K562 (cell line): ENCODE measurements around the gene TMEM222. TPM values are rescaled to one million over a fixed set of nuclear protein-coding genes. Genes with fewer than 3 reads are reported as not detected.
A peak's percentile ranks its signal among the peaks of the same experiment; 100 is the strongest.

ENCODE experiments used
- ATF3 ChIP-seq, 2 experiments: fragments of 450-650 bp in 1 of 2; sonication (generic) in 1 of 2; formaldehyde crosslinking in 1 of 2; IDR thresholded peaks in 1 of 2; conservative IDR thresholded peaks in 1 of 2; 2 replicates each; pipeline versions ENCODE4 v1.6.1 to v1.8.1; 2016 to 2023; ENCODE audit warnings: mild to moderate bottlenecking in 2 of 2, moderate library complexity in 2 of 2, inconsistent platforms in 1 of 2, missing genetic modification reagents in 1 of 2
- IFI16 ChIP-seq: fragments of 250-450 bp; sonication (Bioruptor Pico); IDR thresholded peaks from 2 replicates; pipeline ENCODE4 v2.1.2; 2022; ENCODE audit warnings: mild to moderate bottlenecking, inconsistent platforms
- RBFOX2 ChIP-seq: fragments of 200-400 bp; formaldehyde crosslinking; IDR thresholded peaks from 2 replicates; pipeline ENCODE4 v1.6.1; 2017; ENCODE audit warnings: low read depth, mild to moderate bottlenecking, low read length, moderate library complexity
- SIN3A ChIP-seq, 2 experiments: fragments of 150-350 bp in 1 of 2; IDR thresholded peaks; 2 replicates each; pipeline ENCODE4 v1.6.1; 2011 to 2016; ENCODE audit warnings: borderline replicate concordance in 2 of 2, low read depth in 2 of 2, low read length in 2 of 2, mild to moderate bottlenecking in 2 of 2, moderate library complexity in 2 of 2; ENCODE audit not compliant: control insufficient read depth in 1 of 2
- SOX6 ChIP-seq: fragments of 450-650 bp; IDR thresholded peaks from 2 replicates; pipeline ENCODE4 v1.6.1; 2014; ENCODE audit warnings: mild to moderate bottlenecking
- TEAD1 ChIP-seq, 2 experiments: fragments of 450-650 bp in 1 of 2; sonication (generic) in 1 of 2; formaldehyde crosslinking; IDR thresholded peaks; 2 replicates each; pipeline versions ENCODE4 v1.4.0 to v1.8.0; 2020 to 2022; ENCODE audit warnings: mild to moderate bottlenecking in 2 of 2, missing genetic modification reagents in 1 of 2
- ZNF232 ChIP-seq: sonication (generic); formaldehyde crosslinking; IDR thresholded peaks from 2 replicates; pipeline ENCODE4 v1.8.0; 2022; ENCODE audit warnings: mild to moderate bottlenecking, missing genetic modification reagents
- ZNF395 ChIP-seq: fragments of 200-800 bp; sonication (Bioruptor generic); IDR thresholded peaks from 2 replicates; pipeline ENCODE4 v1.6.1; 2017; ENCODE audit warnings: missing genetic modification characterization, missing compliant biosample characterization
- ZNF436 ChIP-seq: fragments of 250-450, 450-650 bp; sonication (Bioruptor Pico); formaldehyde crosslinking; IDR thresholded peaks from 2 replicates; pipeline ENCODE4 v1.7.0; 2020; ENCODE audit warnings: mild to moderate bottlenecking
- polyA plus RNA-seq, 8 experiments: library from polyadenylated mRNA; depleted of rRNA in 4 of 8; stranded (reverse) in 5 of 8; unstranded in 3 of 8; fragments of >200 nt; fragmentation: Nextera tagmentation in 2 of 8; fragmentation: Illumina TruSeq in 1 of 8; extraction: Ambion mirVana in 2 of 8; extraction: Trizol in 1 of 8; gene quantifications; 2 replicates each; pipeline versions ENCODE4 v1.2.1 to v1.2.3, GENCODE V29; 2011 to 2014; ENCODE audit warnings: inconsistent platforms in 1 of 8, missing spikeins in 1 of 8
- total RNA-seq, 7 experiments: library from RNA; depleted of rRNA in 6 of 7; stranded (reverse); fragments of >200 nt in 6 of 7; fragmentation: Illumina TruSeq in 2 of 7; extraction: Trizol in 2 of 7; gene quantifications; 2 replicates each; pipeline versions ENCODE4 v1.2.1 to v1.2.3, GENCODE V29; 2011 to 2021; ENCODE audit warnings: low replicate concordance in 1 of 7
- TF ChIP-seq, protein P1 (sequence below): sonication (generic); formaldehyde crosslinking; IDR thresholded peaks from 2 replicates; pipeline ENCODE4 v1.8.0; 2022; ENCODE audit warnings: mild to moderate bottlenecking, low read depth, missing genetic modification reagents
- TF ChIP-seq, protein P2 (sequence below): fragments of 450-650 bp; IDR thresholded peaks from 2 replicates; pipeline ENCODE4 v1.6.1; 2016; ENCODE audit warnings: antibody characterized with exemption
- TF ChIP-seq, protein P3 (sequence below): fragments of 450-650 bp; IDR thresholded peaks from 2 replicates; pipeline ENCODE4 v1.6.1; 2018; ENCODE audit not compliant: partially characterized antibody
- TF ChIP-seq, protein P4 (sequence below), 2 experiments: IDR thresholded peaks; 2 replicates each; pipeline ENCODE4 v1.6.1; 2011; ENCODE audit warnings: borderline replicate concordance in 1 of 2, control low read depth in 1 of 2, low read depth in 1 of 2, low read length in 1 of 2, mild to moderate bottlenecking in 1 of 2, mixed read lengths in 1 of 2, moderate library complexity in 1 of 2; ENCODE audit not compliant: insufficient read depth in 1 of 2, insufficient read length in 1 of 2, poor library complexity in 1 of 2, severe bottlenecking in 1 of 2; ENCODE audit errors: extremely low read depth in 1 of 2

Gene TMEM222
- total and polyA plus RNA-seq, 9 of the 15 experiments (the other 6 are each of a cell fraction or from before 2014, with no cell fraction given) = 6.9 to 48.0 (median 32.8) TPM

DNA sequence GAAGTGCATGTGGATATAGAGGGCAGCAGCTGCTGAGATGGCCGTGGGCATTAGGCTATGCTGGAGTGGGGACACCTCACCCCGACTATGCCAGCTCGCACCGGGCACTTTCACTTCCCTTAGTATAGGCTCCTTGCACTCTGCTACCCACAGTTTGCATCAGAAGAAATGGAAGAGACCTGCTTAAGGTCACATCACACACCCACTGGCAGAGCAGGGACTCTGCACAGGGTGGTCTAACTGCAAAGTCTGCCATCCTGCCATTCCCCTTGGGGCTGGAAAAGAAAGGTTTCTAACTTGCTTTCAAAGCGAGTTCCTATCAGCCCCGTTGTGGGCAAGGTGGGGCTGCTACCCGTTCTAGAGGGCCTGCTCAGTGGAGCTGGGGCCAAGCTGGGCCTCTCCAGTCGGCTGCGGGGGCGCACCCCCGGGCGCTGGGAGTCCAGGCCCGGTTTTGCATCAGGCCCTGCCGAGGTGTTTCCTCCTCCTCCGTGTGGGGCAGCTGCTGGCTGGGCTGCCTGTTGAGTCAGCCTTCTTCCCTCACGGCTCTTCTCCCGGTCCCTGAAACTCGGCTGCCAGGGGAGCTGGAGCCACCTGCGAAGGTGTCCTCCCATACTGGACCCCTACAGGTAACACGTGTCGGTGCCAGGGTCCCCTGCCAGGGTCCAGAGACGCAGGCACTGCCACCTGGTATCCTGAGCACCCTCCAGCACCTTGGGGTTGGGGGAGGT lies 19.7 kb downstream of the TMEM222 start, which contains the start of gene SYTL1 (continued):
- no peak for TF ChIP-seq ZNF436 (CRISPR knock-in tag)
- no peak for TF ChIP-seq IFI16
- 0 out of 4 replicates have a peak, but pooled peaks of 1 of the 2 experiments have one; percentile 13 for TF ChIP-seq SIN3A (IDR thresholded peaks at IDR 0.05; ENCODE audit: borderline replicate concordance in 2 of 2, control insufficient read depth in 1 of 2, low read depth in 2 of 2, low read length in 2 of 2)
- TF ChIP-seq, protein P1, sequence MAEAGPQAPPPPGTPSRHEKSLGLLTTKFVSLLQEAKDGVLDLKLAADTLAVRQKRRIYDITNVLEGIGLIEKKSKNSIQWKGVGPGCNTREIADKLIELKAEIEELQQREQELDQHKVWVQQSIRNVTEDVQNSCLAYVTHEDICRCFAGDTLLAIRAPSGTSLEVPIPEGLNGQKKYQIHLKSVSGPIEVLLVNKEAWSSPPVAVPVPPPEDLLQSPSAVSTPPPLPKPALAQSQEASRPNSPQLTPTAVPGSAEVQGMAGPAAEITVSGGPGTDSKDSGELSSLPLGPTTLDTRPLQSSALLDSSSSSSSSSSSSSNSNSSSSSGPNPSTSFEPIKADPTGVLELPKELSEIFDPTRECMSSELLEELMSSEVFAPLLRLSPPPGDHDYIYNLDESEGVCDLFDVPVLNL (CRISPR knock-in tag) = no peak
- TF ChIP-seq SOX6 = peak; percentile 36; the same call in 1 of the 2 replicates
- peak; percentile 40; the same call in 1 of the 2 replicates for TF ChIP-seq ZNF232
- TF ChIP-seq, protein P2, sequence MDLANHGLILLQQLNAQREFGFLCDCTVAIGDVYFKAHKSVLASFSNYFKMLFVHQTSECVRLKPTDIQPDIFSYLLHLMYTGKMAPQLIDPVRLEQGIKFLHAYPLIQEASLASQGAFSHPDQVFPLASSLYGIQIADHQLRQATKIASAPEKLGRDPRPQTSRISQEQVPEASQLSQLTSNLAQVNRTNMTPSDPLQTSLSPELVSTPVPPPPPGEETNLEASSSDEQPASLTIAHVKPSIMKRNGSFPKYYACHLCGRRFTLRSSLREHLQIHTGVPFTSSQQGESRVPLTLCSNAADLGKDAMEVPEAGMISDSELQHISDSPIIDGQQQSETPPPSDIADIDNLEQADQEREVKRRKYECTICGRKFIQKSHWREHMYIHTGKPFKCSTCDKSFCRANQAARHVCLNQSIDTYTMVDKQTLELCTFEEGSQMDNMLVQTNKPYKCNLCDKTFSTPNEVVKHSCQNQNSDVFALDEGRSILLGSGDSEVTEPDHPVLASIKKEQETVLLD = no peak
- TF ChIP-seq RBFOX2 = peak; percentile 67
- peak; percentile 61; the same call in 1 of the 2 replicates for TF ChIP-seq ATF3 (IDR thresholded peaks at IDR 0.05)
- no peak for TF ChIP-seq ATF3 (CRISPR knock-in tag; conservative IDR thresholded peaks at IDR 0.05)
- TF ChIP-seq ZNF395 (CRISPR knock-in tag) = no peak
- TF ChIP-seq, protein P3, sequence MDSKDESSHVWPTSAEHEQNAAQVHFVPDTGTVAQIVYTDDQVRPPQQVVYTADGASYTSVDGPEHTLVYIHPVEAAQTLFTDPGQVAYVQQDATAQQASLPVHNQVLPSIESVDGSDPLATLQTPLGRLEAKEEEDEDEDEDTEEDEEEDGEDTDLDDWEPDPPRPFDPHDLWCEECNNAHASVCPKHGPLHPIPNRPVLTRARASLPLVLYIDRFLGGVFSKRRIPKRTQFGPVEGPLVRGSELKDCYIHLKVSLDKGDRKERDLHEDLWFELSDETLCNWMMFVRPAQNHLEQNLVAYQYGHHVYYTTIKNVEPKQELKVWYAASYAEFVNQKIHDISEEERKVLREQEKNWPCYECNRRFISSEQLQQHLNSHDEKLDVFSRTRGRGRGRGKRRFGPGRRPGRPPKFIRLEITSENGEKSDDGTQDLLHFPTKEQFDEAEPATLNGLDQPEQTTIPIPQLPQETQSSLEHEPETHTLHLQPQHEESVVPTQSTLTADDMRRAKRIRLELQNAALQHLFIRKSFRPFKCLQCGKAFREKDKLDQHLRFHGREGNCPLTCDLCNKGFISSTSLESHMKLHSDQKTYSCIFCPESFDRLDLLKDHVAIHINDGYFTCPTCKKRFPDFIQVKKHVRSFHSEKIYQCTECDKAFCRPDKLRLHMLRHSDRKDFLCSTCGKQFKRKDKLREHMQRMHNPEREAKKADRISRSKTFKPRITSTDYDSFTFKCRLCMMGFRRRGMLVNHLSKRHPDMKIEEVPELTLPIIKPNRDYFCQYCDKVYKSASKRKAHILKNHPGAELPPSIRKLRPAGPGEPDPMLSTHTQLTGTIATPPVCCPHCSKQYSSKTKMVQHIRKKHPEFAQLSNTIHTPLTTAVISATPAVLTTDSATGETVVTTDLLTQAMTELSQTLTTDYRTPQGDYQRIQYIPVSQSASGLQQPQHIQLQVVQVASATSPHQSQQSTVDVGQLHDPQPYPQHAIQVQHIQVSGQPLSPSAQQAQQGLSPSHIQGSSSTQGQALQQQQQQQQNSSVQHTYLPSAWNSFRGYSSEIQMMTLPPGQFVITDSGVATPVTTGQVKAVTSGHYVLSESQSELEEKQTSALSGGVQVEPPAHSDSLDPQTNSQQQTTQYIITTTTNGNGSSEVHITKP = peak; percentile 14
- TF ChIP-seq, protein P4, sequence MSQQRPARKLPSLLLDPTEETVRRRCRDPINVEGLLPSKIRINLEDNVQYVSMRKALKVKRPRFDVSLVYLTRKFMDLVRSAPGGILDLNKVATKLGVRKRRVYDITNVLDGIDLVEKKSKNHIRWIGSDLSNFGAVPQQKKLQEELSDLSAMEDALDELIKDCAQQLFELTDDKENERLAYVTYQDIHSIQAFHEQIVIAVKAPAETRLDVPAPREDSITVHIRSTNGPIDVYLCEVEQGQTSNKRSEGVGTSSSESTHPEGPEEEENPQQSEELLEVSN (IDR thresholded peaks at IDR 0.05; ENCODE audit: borderline replicate concordance in 1 of 2, extremely low read depth in 1 of 2, insufficient read depth in 1 of 2, insufficient read length in 1 of 2, low read depth in 1 of 2, low read length in 1 of 2, poor library complexity in 1 of 2, severe bottlenecking in 1 of 2) = peak in 1 of 2 experiments; percentile 28
- 0 out of 4 replicates have a peak, but pooled peaks of 1 of the 2 experiments have one; percentile 20 for TF ChIP-seq TEAD1 (CRISPR knock-in tag; IDR thresholded peaks at IDR 0.05)
